Activated CD8-positive, alpha-beta memory T cell treated with anti-CD3 and anti-CD28 coated beads, Interleukin-2, amount 50 U/mL, for 24 hours (primary cell): Measurements from ENCODE around the gene CYP2S1.

Experiments used
- DNase-seq: peaks from one replicate; pipeline ENCODE4 v3.0.0-alpha.2; 2020; ENCODE audit errors: extremely low read depth

CYP2S1 gene

GRCh38 chr19:41195675-41196497, 2.9 kb downstream of the CYP2S1 start:
- DNase-seq: no peak

- no peak for DNase-seq
Observed at GRCh38 chr19:41198559-41198958, 5.5 kb downstream of the CYP2S1 start.

- DNase-seq: no peak
Observed at GRCh38 chr19:41203371-41203770, 10.4 kb downstream of the CYP2S1 start.

- DNase-seq: peak; percentile 54
Observed at GRCh38 chr19:41204338-41204737, 11.3 kb downstream of the CYP2S1 start.

- DNase-seq: no peak
Observed at GRCh38 chr19:41205995-41206394, 13.0 kb downstream of the CYP2S1 start.

GRCh38 chr19:41206456-41206855, 13.4 kb downstream of the CYP2S1 start:
- no peak for DNase-seq

- no peak for DNase-seq
Observed at GRCh38 chr19:41206926-41207750, 14.1 kb downstream of the CYP2S1 start.

- DNase-seq: no peak
Observed at GRCh38 chr19:41214161-41214560, 21.1 kb downstream of the CYP2S1 start.

- no peak for DNase-seq
Observed at GRCh38 chr19:41217741-41218140, 24.7 kb downstream of the CYP2S1 start.

GRCh38 chr19:41218249-41218614, 25.2 kb downstream of the CYP2S1 start:
- DNase-seq: no peak

GRCh38 chr19:41218615-41219507, 25.8 kb downstream of the CYP2S1 start, which contains the start of gene AXL:
Gene AXL, plus strand, starts transcription at chr19:41219223. Its CDS starts 170 bp downstream, at chr19:41219393.
- DNase-seq: no peak

GRCh38 chr19:41219924-41220567, 27.0 kb downstream of the CYP2S1 start:
- DNase-seq: no peak

- no peak for DNase-seq
Observed at GRCh38 chr19:41220811-41221210, 27.8 kb downstream of the CYP2S1 start.

GRCh38 chr19:41221514-41222205, 28.6 kb downstream of the CYP2S1 start:
- DNase-seq: no peak

- no peak for DNase-seq
Observed at GRCh38 chr19:41222240-41222639, 29.2 kb downstream of the CYP2S1 start.

- DNase-seq: no peak
Observed at GRCh38 chr19:41223431-41224234, 30.6 kb downstream of the CYP2S1 start.

- no peak for DNase-seq
Observed at GRCh38 chr19:41224632-41225031, 31.6 kb downstream of the CYP2S1 start.

- DNase-seq: peak; percentile 31
Observed at GRCh38 chr19:41225238-41226052, 32.4 kb downstream of the CYP2S1 start.
